ENCODE measurements around the gene LIPC.

LIPC gene

GRCh38 chr15:58521293-58521991, 89.7 kb downstream of the LIPC start:
- DNase-seq: no peak

- DNase-seq: no peak
These were observed 90.6 kb downstream of the LIPC start for GRCh38 chr15:58522391-58522790.

- no peak for DNase-seq
These were observed 91.1 kb downstream of the LIPC start for GRCh38 chr15:58522865-58523264.

GRCh38 chr15:58523634-58524033, 91.8 kb downstream of the LIPC start:
- no peak for DNase-seq

GRCh38 chr15:58524247-58524646, 92.5 kb downstream of the LIPC start:
- DNase-seq: no peak

- no peak for DNase-seq
These were observed 94.2 kb downstream of the LIPC start for GRCh38 chr15:58525991-58526421.

- no peak for DNase-seq
These were observed 94.9 kb downstream of the LIPC start for GRCh38 chr15:58526647-58527192.

GRCh38 chr15:58527573-58528187, 95.9 kb downstream of the LIPC start:
- DNase-seq: no peak

GRCh38 chr15:58528188-58528870, 96.5 kb downstream of the LIPC start:
- no peak for DNase-seq

- DNase-seq: no peak
These were observed 97.2 kb downstream of the LIPC start for GRCh38 chr15:58529041-58529440.

GRCh38 chr15:58530056-58530590, 98.3 kb downstream of the LIPC start:
- DNase-seq: no peak

- no peak for DNase-seq
These were observed 100.3 kb downstream of the LIPC start for GRCh38 chr15:58532126-58532525.

GRCh38 chr15:58534556-58534955, 102.8 kb downstream of the LIPC start:
- DNase-seq: no peak

- no peak for DNase-seq
These were observed 103.5 kb downstream of the LIPC start for GRCh38 chr15:58535337-58535736.

- DNase-seq: no peak
These were observed 104.1 kb downstream of the LIPC start for GRCh38 chr15:58535894-58536293.

GRCh38 chr15:58536414-58536813, 104.6 kb downstream of the LIPC start:
- DNase-seq: no peak

GRCh38 chr15:58537033-58537432, 105.2 kb downstream of the LIPC start:
- no peak for DNase-seq

- no peak for DNase-seq
These were observed 106.5 kb downstream of the LIPC start for GRCh38 chr15:58538225-58538727.

GRCh38 chr15:58538901-58539300, 107.1 kb downstream of the LIPC start:
- no peak for DNase-seq

GRCh38 chr15:58539548-58539947, 107.8 kb downstream of the LIPC start:
- DNase-seq: no peak

GRCh38 chr15:58541410-58542087, 109.8 kb downstream of the LIPC start:
- no peak for DNase-seq

- DNase-seq: no peak
These were observed 112.0 kb downstream of the LIPC start for GRCh38 chr15:58543664-58544335.

All from stimulated activated CD4-positive, alpha-beta T cell treated with anti-CD3 and anti-CD28 coated beads, Interleukin-4, amount 100 ng/mL, for 4 hours (primary cell).